Ecto neural progenitor cell (in vitro differentiated cells): ENCODE results near the gene MMP27.

Source experiments
- DNase-seq: peaks from one replicate; pipeline ENCODE4 v3.0.0-alpha.2; 2018; ENCODE audit warnings: low spot score

The MMP27 gene

DNA sequence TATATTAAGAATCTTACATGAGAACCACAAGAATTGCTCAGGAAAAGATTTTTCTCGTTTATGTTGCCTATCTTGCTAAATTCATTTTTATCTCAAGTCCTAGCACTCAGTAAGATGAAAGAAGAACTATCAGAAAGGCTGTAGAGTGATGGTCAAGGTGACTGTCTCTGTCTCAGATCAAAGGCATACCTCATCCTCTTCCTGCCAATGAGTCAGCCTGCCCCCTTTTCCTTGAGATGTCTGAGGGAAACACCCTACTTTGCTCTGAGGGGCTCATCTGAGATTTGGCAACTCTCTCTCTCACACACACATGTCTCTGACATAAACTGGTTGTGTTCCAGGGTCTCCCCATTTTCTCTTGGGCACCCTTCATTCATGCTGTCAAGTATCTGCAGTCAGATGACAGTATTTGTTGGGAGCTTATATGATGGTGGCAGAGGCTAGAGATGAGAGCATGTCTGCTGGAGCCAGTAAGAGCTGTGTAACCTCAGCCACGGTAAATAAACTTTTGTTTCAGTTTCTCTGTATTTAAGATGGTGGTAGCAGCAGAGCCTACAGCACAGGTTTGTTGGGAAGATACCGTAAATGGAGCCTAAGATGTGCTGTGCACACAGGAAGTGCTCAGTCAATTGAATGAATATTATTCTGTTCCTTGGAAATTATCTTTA, 1.6 kb downstream of the MMP27 start:
- no peak for DNase-seq

DNA sequence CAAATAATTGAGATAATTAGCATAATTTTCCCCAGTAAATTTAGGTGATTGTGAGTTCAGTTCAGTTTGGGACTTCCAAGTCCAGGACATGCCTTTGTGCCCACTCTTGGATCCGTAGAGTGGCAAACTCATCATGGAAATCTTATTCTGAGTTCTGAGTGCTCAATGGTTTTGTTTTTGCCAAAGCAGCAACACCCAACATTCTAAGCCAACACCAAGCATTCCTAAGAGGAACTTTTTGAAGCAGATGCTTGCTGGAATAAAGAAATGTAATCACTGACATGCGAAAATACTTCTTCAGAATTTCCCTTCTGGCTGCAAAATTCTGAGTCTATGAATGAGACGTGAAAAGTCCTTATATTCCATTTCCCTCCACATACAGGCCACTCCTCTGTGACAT, 10.4 kb downstream of the MMP27 start:
- no peak for DNase-seq

DNA sequence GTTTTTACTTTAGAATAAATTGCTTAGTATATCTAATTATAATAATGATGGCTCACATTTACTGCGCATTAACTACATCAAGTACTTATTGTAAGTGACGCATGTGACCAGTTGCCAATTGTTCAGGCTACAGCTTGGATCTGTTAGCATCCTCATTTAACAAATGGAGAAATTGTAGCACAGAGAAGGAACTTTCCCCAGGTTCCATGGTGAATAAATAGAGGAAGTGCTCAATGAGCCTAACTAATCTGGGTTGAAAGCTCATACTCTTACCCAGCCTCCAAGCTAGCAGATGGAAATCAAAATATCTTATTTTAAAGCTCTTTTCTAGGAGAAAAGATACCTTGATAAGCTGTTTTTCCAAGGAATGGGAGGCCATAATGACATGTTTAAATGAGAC, 19.8 kb downstream of the MMP27 start:
- no peak for DNase-seq

DNA sequence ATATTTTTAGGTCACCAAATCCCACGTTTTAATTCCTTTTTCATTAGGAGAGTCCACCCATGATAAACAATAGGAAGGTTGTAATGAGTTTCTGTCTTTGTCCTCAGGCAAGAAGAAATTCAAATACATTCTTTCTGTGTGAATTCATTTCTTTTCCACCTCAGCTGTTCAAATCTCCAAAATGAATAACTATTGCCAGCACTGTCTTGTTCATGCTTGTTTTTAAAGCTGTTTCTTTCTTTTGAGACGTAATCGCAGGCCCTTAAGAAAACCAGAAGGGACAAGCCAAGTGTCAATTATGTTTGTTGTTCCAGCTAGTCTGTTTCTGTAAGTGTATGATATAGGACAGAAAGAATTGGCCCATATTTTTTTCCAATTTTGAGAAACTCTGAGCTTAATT, 20.2 kb downstream of the MMP27 start:
- DNase-seq: no peak

DNA sequence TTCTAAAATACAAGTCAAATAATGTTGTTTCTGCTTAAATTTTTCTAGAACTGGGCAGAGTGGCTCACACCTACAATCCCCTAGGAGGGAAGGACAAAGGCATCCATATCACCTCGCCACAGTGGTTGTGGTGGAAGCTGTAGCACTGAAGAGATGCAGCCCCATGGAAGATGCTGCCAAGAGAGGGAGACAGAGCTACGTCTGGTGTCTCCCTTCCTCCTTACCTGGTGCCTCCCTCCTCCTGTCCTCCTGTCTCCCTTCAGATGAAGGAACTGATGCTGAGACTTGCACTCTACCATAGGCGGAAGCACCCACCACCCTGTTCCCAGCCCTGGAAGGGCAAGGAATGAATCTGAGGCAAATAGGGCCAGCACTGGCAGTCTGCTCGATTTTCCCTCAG, 22.3 kb downstream of the MMP27 start:
- DNase-seq: no peak

DNA sequence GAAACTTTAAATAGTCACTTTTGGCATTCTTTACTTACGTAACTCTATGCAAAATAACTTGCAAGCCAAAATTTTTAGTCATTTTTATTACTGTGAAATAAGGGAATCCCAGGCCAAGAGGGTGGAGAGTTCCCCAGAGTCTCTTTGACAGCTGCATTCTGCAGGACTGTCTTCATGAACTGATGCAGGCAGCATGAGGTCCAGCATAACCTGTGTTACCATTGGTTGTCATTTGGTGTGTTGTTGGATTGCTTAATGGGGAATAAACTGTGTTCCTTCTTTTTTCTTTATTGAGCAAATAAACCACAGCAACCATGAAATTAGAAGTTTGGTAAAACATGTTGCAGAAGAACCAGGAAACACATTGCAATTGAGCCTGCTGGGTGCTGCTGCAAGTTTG, 24.6 kb downstream of the MMP27 start:
- DNase-seq: no peak

DNA sequence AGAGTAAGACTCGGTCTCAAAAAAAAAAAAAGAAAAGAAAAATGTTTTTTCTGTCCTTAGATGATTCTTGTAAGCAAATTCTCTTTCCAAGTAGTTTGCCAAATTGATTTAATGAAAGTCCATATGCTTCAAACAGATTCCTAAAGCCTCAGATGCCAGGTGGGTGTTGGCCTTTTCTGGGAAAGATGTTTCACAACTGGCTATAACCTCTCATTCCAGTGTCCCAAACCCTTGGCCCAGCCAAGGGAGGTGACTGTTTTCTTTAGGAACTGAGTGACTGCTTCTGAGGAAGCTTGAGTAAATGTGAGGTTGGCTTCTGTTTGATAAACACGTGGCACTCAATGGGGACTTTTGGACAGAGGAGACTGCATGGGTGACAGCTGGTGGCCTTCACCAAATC, 27.5 kb downstream of the MMP27 start:
- DNase-seq: no peak

DNA sequence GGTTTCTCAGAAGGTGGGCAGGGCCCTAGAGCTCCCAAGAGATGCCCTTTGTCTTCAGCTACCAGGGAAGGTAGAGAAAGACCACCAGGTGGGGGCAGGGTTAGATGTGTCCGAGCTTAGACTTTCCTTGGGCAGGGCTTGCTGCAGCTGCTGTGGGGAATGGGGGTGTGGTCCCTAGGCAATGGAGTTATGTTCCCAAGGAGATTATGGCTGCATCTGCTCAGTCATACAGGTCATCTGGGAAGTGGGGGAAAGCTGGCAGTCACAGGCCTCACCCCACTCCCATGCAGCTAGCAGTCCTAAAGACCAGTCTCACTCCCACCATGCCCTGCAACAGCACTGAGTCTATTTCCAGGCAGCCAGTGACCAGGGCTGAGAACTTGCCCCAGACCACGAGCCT, 29.5 kb downstream of the MMP27 start:
- DNase-seq: no peak

DNA sequence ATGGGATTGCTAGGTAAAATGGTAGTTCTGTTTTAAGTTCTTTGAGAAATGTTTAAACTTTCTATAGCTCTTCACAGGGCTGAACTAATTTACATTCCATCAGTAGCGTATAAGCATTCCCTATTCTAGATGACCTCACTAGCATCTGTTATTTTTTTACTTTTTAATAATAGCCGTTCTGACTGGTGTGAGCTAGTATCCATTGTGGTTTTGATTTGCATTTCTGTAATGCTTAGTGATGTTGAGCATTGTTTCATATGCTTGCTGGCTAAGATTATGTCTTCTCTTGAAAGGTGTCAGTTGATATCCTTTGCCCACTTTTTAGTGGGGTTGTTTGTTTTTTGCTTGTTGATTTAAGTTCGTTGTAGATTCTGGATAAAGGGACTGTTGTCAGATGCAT, 35.9 kb downstream of the MMP27 start:
- no peak for DNase-seq

DNA sequence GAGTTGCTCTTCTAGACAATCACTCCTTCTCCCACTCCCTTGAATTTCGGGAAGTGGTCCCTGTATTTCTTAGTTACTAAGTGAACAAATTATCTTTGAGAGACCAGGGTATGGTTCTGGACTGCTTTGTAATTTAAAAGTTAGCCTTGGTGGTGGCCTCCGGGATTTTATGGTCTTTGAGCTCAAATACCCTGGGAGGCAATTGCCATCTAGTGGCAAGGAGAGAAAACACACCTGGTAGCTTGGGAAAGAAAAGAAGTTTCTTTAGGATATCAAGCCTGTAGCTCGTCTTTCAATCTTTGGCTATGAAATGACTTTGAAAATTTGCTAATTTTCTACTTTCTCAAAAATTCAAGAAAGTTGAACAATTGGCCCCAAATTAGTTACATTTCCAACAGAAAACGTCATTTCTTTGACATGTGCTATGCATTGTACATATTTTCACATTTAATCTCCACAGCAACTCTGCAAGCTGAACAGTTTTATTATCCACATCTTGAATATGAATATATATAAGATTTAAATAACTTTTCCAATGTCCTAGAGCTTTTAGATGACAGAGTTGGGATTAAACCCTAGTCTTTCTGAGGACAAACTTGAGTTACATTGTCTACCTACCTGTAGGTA, 39.1 kb downstream of the MMP27 start:
- no peak for DNase-seq

DNA sequence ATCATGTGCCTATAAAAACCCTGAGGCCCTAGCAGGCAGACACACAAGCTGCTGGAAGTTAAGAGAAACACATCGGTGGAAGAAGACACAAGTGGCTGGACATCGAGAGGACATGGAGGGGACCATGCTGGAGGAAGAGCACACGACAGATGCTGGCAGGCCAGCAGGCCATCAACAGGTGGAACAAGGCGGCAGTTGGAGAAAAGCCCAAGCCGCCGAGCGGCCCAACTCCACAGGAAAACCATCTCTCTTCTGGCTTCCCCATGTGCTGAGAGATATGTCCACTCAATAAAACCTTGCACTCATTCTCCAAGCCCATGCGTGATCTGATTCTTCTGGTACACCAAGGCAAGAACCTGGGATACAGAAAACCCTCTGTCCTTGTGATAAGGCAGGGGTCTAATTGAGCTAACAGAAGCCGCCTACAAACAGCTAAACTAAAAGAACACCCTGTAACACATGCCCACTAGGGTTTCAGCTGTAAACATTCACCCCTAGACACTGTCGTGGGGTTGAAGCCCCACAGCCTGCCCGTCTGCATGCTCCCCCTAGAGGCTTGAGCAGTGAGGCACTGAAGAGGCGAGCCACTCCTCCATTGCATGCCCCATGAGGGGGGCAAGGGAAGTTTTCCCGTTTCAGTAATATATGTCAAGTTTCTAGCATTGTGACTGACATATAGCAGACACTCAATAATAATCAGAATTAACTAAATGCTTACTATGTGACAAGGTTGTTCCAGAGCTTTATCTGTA, 41.4 kb downstream of the MMP27 start:
- no peak for DNase-seq

DNA sequence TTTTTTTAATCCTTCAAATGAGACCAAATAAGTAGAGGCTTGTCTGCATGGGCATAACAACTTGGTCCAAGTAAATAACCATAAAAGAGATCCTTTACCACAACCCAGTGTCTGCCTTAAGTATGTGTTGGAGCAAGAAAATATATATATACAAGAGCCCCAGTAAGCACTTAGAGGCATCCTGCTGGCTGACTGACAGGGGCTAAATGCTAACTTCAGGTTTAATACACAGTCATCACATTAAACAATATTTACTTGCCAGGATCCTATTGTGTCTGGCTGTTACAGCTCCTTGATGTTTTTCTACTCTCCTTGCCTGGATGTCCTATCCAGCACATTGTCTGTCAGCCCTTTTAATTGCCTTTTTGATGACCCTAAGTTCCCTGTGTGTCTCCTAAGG, 43.0 kb downstream of the MMP27 start:
- DNase-seq: no peak

DNA sequence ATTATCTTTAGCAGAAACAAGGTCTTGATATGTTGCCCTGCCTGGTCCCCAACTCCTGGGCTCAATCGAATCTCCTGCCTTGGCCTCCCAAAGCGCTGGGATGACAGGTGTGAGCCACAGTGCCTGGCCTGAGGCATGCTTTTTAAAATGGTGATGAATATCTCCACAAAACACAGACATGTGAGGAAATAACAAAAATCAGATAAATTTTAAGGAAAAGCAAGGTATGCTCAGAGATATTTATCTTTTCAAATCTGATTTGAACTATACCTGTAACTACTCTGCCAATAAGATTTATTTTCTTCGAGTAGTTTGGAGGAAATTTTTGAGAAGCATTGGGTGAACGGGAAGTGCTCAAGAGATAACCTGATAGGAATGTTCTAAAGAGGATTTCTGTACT, 44.5 kb downstream of the MMP27 start:
- DNase-seq: no peak

DNA sequence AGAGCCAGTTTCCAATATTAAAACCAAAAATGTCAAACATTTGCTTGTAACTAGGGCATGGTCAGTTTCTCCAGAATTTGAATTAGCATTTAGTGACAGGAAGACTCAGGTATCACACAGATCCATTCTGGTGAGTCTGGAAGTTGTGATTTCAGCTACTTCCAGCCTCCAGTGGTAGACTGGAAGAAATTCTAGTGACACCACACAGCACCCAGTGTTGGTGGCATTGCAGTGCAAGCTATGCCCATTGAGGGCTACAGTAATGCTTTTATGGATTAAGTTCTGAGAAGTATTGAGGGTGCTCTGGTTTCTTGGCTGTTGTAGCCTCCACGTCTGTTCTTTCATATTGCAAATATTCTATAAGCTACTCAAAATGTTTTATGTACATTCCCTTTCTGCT, 49.0 kb downstream of the MMP27 start:
- no peak for DNase-seq

DNA sequence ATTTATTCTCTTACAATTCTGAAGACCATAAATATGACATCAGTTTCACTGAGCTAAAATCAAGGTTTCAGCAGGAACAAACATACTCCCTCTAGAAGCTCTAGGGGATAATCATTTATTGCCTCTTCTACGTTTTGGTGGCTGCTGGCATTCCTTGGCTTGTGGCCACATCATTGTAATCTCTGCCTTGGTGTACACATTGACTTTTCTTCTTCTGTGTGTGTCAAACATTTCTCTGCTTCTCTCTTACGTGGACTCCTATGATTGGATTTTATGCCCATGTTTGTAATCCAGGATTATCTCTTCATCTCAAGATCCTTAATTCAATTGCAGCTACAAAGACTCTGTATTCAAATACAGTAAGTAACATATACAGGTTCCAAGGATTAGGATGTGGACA, 50.0 kb downstream of the MMP27 start:
- DNase-seq: no peak

DNA sequence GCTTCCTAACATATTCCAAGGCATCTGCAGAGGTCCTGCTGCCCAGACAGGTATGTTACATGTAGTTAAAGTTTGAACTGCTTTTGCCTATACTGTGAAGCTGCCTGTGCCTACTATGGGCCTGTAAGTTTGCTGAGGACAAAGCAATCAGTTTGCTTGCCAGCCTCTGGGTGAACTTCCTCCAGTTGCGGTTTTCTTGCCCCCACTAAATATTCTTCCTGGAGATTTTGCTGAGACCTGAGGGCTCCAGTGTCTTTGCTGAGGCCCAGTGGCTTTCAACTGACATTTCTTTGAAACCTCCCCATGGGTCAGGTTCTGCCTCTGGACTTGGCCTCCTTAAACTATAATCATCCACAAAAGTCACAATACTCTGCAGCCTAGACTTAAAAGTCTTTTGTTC, 50.8 kb downstream of the MMP27 start:
- DNase-seq: no peak

DNA sequence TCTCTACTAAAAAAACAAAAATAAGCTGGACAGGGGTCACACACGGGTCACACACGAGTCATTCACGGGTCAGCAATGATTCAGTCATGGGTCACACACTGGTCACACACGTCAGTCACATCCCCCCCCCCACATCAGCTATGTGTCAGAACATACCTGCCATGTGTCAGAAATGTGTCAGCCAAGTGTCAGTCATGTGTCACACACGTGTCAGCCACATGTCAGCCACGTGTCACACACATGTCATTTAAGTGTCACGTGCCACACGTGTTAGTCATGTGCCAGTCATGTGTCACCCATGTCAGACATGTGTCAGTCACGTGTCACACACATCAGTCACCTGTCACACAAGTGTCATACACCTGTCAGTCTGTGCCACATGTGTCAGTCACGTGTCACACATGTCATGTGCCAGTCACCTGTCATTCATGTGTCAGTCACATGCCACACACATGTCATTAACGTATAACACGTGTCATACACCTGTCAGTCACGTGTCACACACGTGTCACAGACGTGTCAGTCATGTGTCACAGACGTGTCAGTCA, 51.8 kb downstream of the MMP27 start:
- DNase-seq: no peak

DNA sequence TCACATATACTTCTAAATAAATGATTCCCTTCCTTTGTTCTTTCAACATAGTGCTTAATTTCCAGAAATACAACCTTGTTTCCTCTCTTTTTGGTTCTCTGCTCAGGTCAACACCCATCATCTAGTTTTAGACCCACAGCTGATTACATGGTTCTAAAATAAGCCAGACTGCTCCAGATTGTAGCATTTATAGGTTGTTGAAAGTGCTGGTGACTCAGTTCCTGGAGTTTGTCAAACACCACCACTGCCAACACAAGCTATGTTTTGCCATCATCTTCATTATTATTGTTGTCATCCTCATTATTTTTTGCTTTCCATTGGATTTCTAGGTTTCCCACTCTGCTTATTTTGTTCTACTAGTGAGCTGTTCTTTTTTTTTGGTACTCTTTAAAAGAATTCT, 58.1 kb downstream of the MMP27 start:
- DNase-seq: no peak

DNA sequence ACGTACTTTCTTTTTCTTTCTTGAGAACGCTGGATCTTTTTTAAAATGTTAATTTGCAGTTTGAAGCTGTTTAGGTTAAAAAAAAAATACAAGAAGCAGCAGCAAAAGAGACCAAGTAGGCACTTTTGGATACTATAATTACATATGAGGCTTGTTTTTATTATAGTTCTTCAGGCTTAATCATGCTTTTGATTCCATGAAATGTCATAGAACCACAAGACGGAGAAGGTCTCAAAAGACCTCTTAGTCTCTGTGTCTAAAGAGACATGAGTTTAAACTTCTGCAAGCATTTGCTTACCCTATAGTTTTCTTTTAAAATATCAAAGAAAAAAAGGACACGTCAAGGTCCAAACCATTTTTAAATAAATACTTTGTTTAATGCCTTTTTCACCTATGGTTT, 61.6 kb downstream of the MMP27 start:
- no peak for DNase-seq
